Measurements from ENCODE around the gene TAF15. TPM values are rescaled to one million over a fixed set of nuclear protein-coding genes. Genes with fewer than 3 reads are reported as not detected.

TAF15 gene
- total RNA-seq, 1 donor from 2014 or later, result 315 TPM

GRCh38 chr17:35809855-35810461, 674 bp downstream of the TAF15 start:
- Mint-ChIP-seq H3K4me3 (ENCODE audit: low read depth) (peak overlapping the region; percentile 91), H3K4me1 (ENCODE audit: low read depth) (peaks cover 35% of the 10 kb centered on the region), H3K27ac (peak overlapping the region; percentile 97), H3K36me3 (ENCODE audit: low read depth) (peaks cover 28% of the 10 kb centered on the region), H3K9me3 (no peaks in the 10 kb centered on the region), H3K27me3 (ENCODE audit: low read depth) (no peaks in the 10 kb centered on the region)
- intact Hi-C loops (cut with micrococcal nuclease), result loop anchor here (1.0 to 5.0 kb wide), 2 partner anchors 46 to 223 kb away; partner anchors contain the start of gene AP2B1
- DNase-seq (ENCODE audit: low spot score), result no peak

GRCh38 chr17:35811759-35812158, 2.5 kb downstream of the TAF15 start:
- no peak for DNase-seq (ENCODE audit: low spot score)
- H3K4me1 Mint-ChIP-seq (ENCODE audit: low read depth), result peaks cover 45% of the 10 kb centered on the region
- H3K27ac Mint-ChIP-seq, result peak overlapping the region; percentile 5
- peak overlapping the region; percentile 43 for H3K4me3 Mint-ChIP-seq (ENCODE audit: low read depth)
- no peaks in the 10 kb centered on the region for H3K27me3 Mint-ChIP-seq (ENCODE audit: low read depth)
- H3K36me3 Mint-ChIP-seq (ENCODE audit: low read depth), result peaks cover 39% of the 10 kb centered on the region
- no peaks in the 10 kb centered on the region for H3K9me3 Mint-ChIP-seq
- intact Hi-C loops (cut with micrococcal nuclease), result no loop called here

GRCh38 chr17:35812456-35812855, 3.2 kb downstream of the TAF15 start:
- Mint-ChIP-seq H3K27me3 (ENCODE audit: low read depth) (no peaks in the 10 kb centered on the region), H3K27ac (no peak overlapping the region), H3K4me1 (ENCODE audit: low read depth) (peaks cover 45% of the 10 kb centered on the region)

GRCh38 chr17:35816723-35817122, 7.4 kb downstream of the TAF15 start:
- intact Hi-C loops (cut with micrococcal nuclease), result no loop called here
- Mint-ChIP-seq H3K9me3 (no peaks in the 10 kb centered on the region), H3K36me3 (ENCODE audit: low read depth) (peaks cover 60% of the 10 kb centered on the region), H3K27ac (no peak overlapping the region), H3K4me3 (ENCODE audit: low read depth) (no peak overlapping the region), H3K4me1 (ENCODE audit: low read depth) (peaks cover 37% of the 10 kb centered on the region), H3K27me3 (ENCODE audit: low read depth) (no peaks in the 10 kb centered on the region)
- DNase-seq (ENCODE audit: low spot score), result no peak

More at GRCh38 chr17:35812456-35812855, 3.2 kb downstream of the TAF15 start:
- intact Hi-C loops (cut with micrococcal nuclease), result no loop called here
- no peak for DNase-seq (ENCODE audit: low spot score)
- Mint-ChIP-seq H3K4me3 (ENCODE audit: low read depth) (no peak overlapping the region), H3K9me3 (no peaks in the 10 kb centered on the region), H3K36me3 (ENCODE audit: low read depth) (peaks cover 44% of the 10 kb centered on the region)

GRCh38 chr17:35817196-35817595, 7.9 kb downstream of the TAF15 start:
- Mint-ChIP-seq H3K36me3 (ENCODE audit: low read depth) (peaks cover 61% of the 10 kb centered on the region), H3K27me3 (ENCODE audit: low read depth) (no peaks in the 10 kb centered on the region), H3K9me3 (no peaks in the 10 kb centered on the region), H3K4me3 (ENCODE audit: low read depth) (no peak overlapping the region), H3K4me1 (ENCODE audit: low read depth) (peaks cover 36% of the 10 kb centered on the region), H3K27ac (no peak overlapping the region)
- intact Hi-C loops (cut with micrococcal nuclease), result no loop called here
- no peak for DNase-seq (ENCODE audit: low spot score)

- Mint-ChIP-seq H3K27ac (no peak overlapping the region), H3K4me3 (ENCODE audit: low read depth) (no peak overlapping the region), H3K4me1 (ENCODE audit: low read depth) (peaks cover 25% of the 10 kb centered on the region), H3K36me3 (ENCODE audit: low read depth) (peaks cover 69% of the 10 kb centered on the region), H3K9me3 (no peaks in the 10 kb centered on the region), H3K27me3 (ENCODE audit: low read depth) (no peaks in the 10 kb centered on the region)
- intact Hi-C loops (cut with micrococcal nuclease), result no loop called here
- DNase-seq (ENCODE audit: low spot score), result no peak
Observed at GRCh38 chr17:35819455-35819854, 10.2 kb downstream of the TAF15 start.

- H3K4me3 Mint-ChIP-seq (ENCODE audit: low read depth), result no peak overlapping the region
- H3K27ac Mint-ChIP-seq, result no peak overlapping the region
- intact Hi-C loops (cut with micrococcal nuclease), result no loop called here
Observed at GRCh38 chr17:35821308-35821707, 12.0 kb downstream of the TAF15 start.

GRCh38 chr17:35825206-35825605, 15.9 kb downstream of the TAF15 start:
- Mint-ChIP-seq H3K4me3 (ENCODE audit: low read depth) (no peak overlapping the region), H3K4me1 (ENCODE audit: low read depth) (peaks cover 4% of the 10 kb centered on the region), H3K27ac (no peak overlapping the region), H3K27me3 (ENCODE audit: low read depth) (no peaks in the 10 kb centered on the region), H3K36me3 (ENCODE audit: low read depth) (peaks cover 74% of the 10 kb centered on the region), H3K9me3 (no peaks in the 10 kb centered on the region)
- intact Hi-C loops (cut with micrococcal nuclease), result no loop called here
- no peak for DNase-seq (ENCODE audit: low spot score)

More at GRCh38 chr17:35821308-35821707, 12.0 kb downstream of the TAF15 start:
- Mint-ChIP-seq H3K4me1 (ENCODE audit: low read depth) (peaks cover 13% of the 10 kb centered on the region), H3K27me3 (ENCODE audit: low read depth) (no peaks in the 10 kb centered on the region), H3K9me3 (no peaks in the 10 kb centered on the region), H3K36me3 (ENCODE audit: low read depth) (peaks cover 72% of the 10 kb centered on the region)
- no peak for DNase-seq (ENCODE audit: low spot score)

GRCh38 chr17:35841101-35841500, 31.8 kb downstream of the TAF15 start:
- H3K27me3 Mint-ChIP-seq (ENCODE audit: low read depth), result no peaks in the 10 kb centered on the region
- H3K4me3 Mint-ChIP-seq (ENCODE audit: low read depth), result no peak overlapping the region
- H3K9me3 Mint-ChIP-seq, result no peaks in the 10 kb centered on the region
- H3K27ac Mint-ChIP-seq, result no peak overlapping the region
- no peak for DNase-seq (ENCODE audit: low spot score)
- peaks cover 5% of the 10 kb centered on the region for H3K4me1 Mint-ChIP-seq (ENCODE audit: low read depth)
- intact Hi-C loops (cut with micrococcal nuclease), result no loop called here
- peaks cover 67% of the 10 kb centered on the region for H3K36me3 Mint-ChIP-seq (ENCODE audit: low read depth)

GRCh38 chr17:35841505-35841904, 32.2 kb downstream of the TAF15 start:
- intact Hi-C loops (cut with micrococcal nuclease), result no loop called here
- Mint-ChIP-seq H3K4me1 (ENCODE audit: low read depth) (peaks cover 5% of the 10 kb centered on the region), H3K36me3 (ENCODE audit: low read depth) (peaks cover 67% of the 10 kb centered on the region), H3K9me3 (no peaks in the 10 kb centered on the region), H3K27me3 (ENCODE audit: low read depth) (no peaks in the 10 kb centered on the region), H3K4me3 (ENCODE audit: low read depth) (no peak overlapping the region), H3K27ac (no peak overlapping the region)
- DNase-seq (ENCODE audit: low spot score), result no peak

GRCh38 chr17:35842239-35842638, 33.0 kb downstream of the TAF15 start:
- Mint-ChIP-seq H3K27ac (no peak overlapping the region), H3K27me3 (ENCODE audit: low read depth) (no peaks in the 10 kb centered on the region), H3K36me3 (ENCODE audit: low read depth) (peaks cover 67% of the 10 kb centered on the region), H3K4me3 (ENCODE audit: low read depth) (no peak overlapping the region), H3K9me3 (no peaks in the 10 kb centered on the region), H3K4me1 (ENCODE audit: low read depth) (peaks cover 5% of the 10 kb centered on the region)
- intact Hi-C loops (cut with micrococcal nuclease), result no loop called here
- no peak for DNase-seq (ENCODE audit: low spot score)

GRCh38 chr17:35843698-35844097, 34.4 kb downstream of the TAF15 start:
- peaks cover 72% of the 10 kb centered on the region for H3K36me3 Mint-ChIP-seq (ENCODE audit: low read depth)
- H3K4me3 Mint-ChIP-seq (ENCODE audit: low read depth), result no peak overlapping the region
- H3K27ac Mint-ChIP-seq, result no peak overlapping the region
- H3K4me1 Mint-ChIP-seq (ENCODE audit: low read depth), result peaks cover 5% of the 10 kb centered on the region
- no peaks in the 10 kb centered on the region for H3K9me3 Mint-ChIP-seq
- no peak for DNase-seq (ENCODE audit: low spot score)
- no peaks in the 10 kb centered on the region for H3K27me3 Mint-ChIP-seq (ENCODE audit: low read depth)
- intact Hi-C loops (cut with micrococcal nuclease), result no loop called here

- Mint-ChIP-seq H3K36me3 (ENCODE audit: low read depth) (peaks cover 74% of the 10 kb centered on the region), H3K27ac (no peak overlapping the region), H3K4me3 (ENCODE audit: low read depth) (no peak overlapping the region), H3K4me1 (ENCODE audit: low read depth) (peaks cover 5% of the 10 kb centered on the region), H3K9me3 (no peaks in the 10 kb centered on the region), H3K27me3 (ENCODE audit: low read depth) (no peaks in the 10 kb centered on the region)
- intact Hi-C loops (cut with micrococcal nuclease), result no loop called here
- no peak for DNase-seq (ENCODE audit: low spot score)
Observed at GRCh38 chr17:35844547-35844946, 35.3 kb downstream of the TAF15 start.

Data from activated T-helper 2 cell treated with anti-CD3 and anti-CD28 coated beads, Interferon-gamma antibody, Interleukin-2, Interleukin-4, amounts not matched to agents 10 μg/mL and 5 μg/mL and 100 μg/mL, durations not matched to agents 14 hours and 24 hours and 36 hours (primary cell).